Sigmoid colon (tissue), 7 donors: Measurements from ENCODE around the gene LUM. TPM values are rescaled to one million over a fixed set of nuclear protein-coding genes. Genes with fewer than 3 reads are reported as not detected.
A peak's percentile ranks its signal among the peaks of the same experiment; 100 is the strongest.

Experiments used
- DNase-seq: peaks from one replicate; pipeline ENCODE4 v3.0.0-alpha.2; 2019
- H3K27ac ChIP-seq, 4 donors: fragments of 200-600 bp; sonication (generic); one replicate each; pipeline ENCODE4 v1.5.1; 2016 to 2019; ENCODE audit warnings: mild to moderate bottlenecking in 1 of 4
- H3K27me3 ChIP-seq, 3 donors: fragments of 200-600 bp; sonication (generic); one replicate each; pipeline ENCODE4 v1.5.1; 2019; ENCODE audit warnings: mild to moderate bottlenecking in 1 of 3
- H3K36me3 ChIP-seq, 4 donors: fragments of 200-600 bp; sonication (generic); one replicate each; pipeline ENCODE4 v1.5.1; 2016 to 2019
- H3K4me1 ChIP-seq, 4 donors: fragments of 200-600 bp; sonication (generic); one replicate each; pipeline ENCODE4 v1.5.1; 2017 to 2019
- H3K4me3 ChIP-seq, 4 donors: fragments of 200-600 bp; sonication (generic); one replicate each; pipeline ENCODE4 v1.5.1; 2017 to 2019; ENCODE audit warnings: mild to moderate bottlenecking in 2 of 4, moderate library complexity in 1 of 4
- H3K9me3 ChIP-seq, 4 donors: fragments of 200-600 bp in 3 of 4; sonication (generic) in 3 of 4; one replicate each; pipeline versions ENCODE4 v1.5.1 to v1.6.1; 2013 to 2019
- CTCF ChIP-seq, 4 experiments: fragments of 450-650 bp in 3 of 4; fragments of 200-600 bp in 1 of 4; IDR thresholded peaks; one replicate each; pipeline ENCODE4 v1.5.1; 2016 to 2019; ENCODE audit warnings: antibody characterized with exemption in 4 of 4, mild to moderate bottlenecking in 3 of 4, moderate library complexity in 2 of 4
- EP300 ChIP-seq, 4 donors: sonication (generic); formaldehyde crosslinking; IDR thresholded peaks; one replicate each; pipeline ENCODE4 v1.6.1; 2017; ENCODE audit warnings: antibody characterized with exemption in 4 of 4
- POLR2A ChIP-seq, 2 donors: fragments of 450-650 bp; IDR thresholded peaks; one replicate each; pipeline ENCODE4 v1.6.1; 2016; ENCODE audit warnings: antibody characterized with exemption in 2 of 2, mild to moderate bottlenecking in 2 of 2, moderate library complexity in 2 of 2
- POLR2AphosphoS5 ChIP-seq, 4 donors: sonication (generic); formaldehyde crosslinking; IDR thresholded peaks; one replicate each; pipeline ENCODE4 v1.6.1; 2017; ENCODE audit warnings: antibody characterized with exemption in 4 of 4
- WGBS, 2 donors: extraction: QIAGEN DNeasy Blood & Tissue Kit; methylation state at CpG; one replicate each; pipeline ENCODE4 v1.1.7; 2013; 5-methylcytosine and 5-hydroxymethylcytosine counted together
- intact Hi-C: fragments of 100-400 bp; cut with DNase I; formaldehyde crosslinking; loops from one replicate; pipeline ENCODE4 v1.15.1; 2023
- polyA plus RNA-seq, 3 donors: library from polyadenylated mRNA; stranded (reverse); fragments of 200-250 nt; gene quantifications; one replicate each; pipeline ENCODE4 v1.2.3, GENCODE V29; 2013
- total RNA-seq, 4 donors: library from RNA; depleted of rRNA; stranded (reverse); fragments of >200 nt; gene quantifications; one replicate each; pipeline ENCODE4 v1.1.0, GENCODE V29; 2016
- donor health status: healthy with polysubstance abuse.
- donor health status: Bipolar disorder and iron deficiency.
- donor health status: healthy.

Gene LUM
- total and polyA plus RNA-seq, 7 donors: 16.6 to 363 (median 88.4) TPM

- Histone ChIP-seq H3K27me3 (no peaks in the 10 kb centered on the region), H3K4me1 (peaks cover 0 to 66% (median 57%) of the 10 kb centered on the region in 4 donors), H3K9me3 (no peaks in the 10 kb centered on the region), H3K4me3 (no peak overlapping the region), H3K27ac (peak overlapping the region; percentile 25 to 76 (median 66)), H3K36me3 (no peaks in the 10 kb centered on the region)
- TF ChIP-seq POLR2AphosphoS5 (IDR thresholded peaks at IDR 0.05): peak in 3 of 4 donors; percentile 39 to 66 (median 49)
- TF ChIP-seq EP300 (IDR thresholded peaks at IDR 0.05): no peak
- no peak for TF ChIP-seq CTCF (IDR thresholded peaks at IDR 0.05)
- TF ChIP-seq POLR2A (IDR thresholded peaks at IDR 0.05): no peak
- DNase-seq: no peak
- WGBS, 2 donors: 63 to 79% methylated on average over 2 of the region's 2 CpGs
- intact Hi-C loops: no loop called here
These were observed 28.0 kb upstream of the LUM start for GRCh38 chr12:91139286-91139685.

- WGBS, 2 donors: 13 to 41% methylated on average over 1 of the region's 1 CpG
- intact Hi-C loops: no loop called here
- Histone ChIP-seq H3K4me1 (peaks cover 0 to 65% (median 56%) of the 10 kb centered on the region in 4 donors), H3K27ac (peak overlapping the region; percentile 25 to 76 (median 66)), H3K9me3 (no peaks in the 10 kb centered on the region), H3K4me3 (no peak overlapping the region), H3K27me3 (no peaks in the 10 kb centered on the region), H3K36me3 (no peaks in the 10 kb centered on the region)
- TF ChIP-seq POLR2AphosphoS5 (IDR thresholded peaks at IDR 0.05) (peak in 3 of 4 donors; percentile 37 to 52 (median 47)), POLR2A (IDR thresholded peaks at IDR 0.05) (no peak)
- peak; percentile 73 for DNase-seq
These were observed 27.1 kb upstream of the LUM start for GRCh38 chr12:91138337-91138920.

- Histone ChIP-seq H3K4me1 (peaks cover 0 to 24% (median 16%) of the 10 kb centered on the region in 4 donors), H3K27me3 (no peaks in the 10 kb centered on the region), H3K9me3 (no peaks in the 10 kb centered on the region), H3K4me3 (no peak overlapping the region), H3K36me3 (no peaks in the 10 kb centered on the region), H3K27ac (no peak overlapping the region)
- no peak for DNase-seq
- intact Hi-C loops: no loop called here
- no peak for TF ChIP-seq CTCF (IDR thresholded peaks at IDR 0.05)
- TF ChIP-seq POLR2AphosphoS5 (IDR thresholded peaks at IDR 0.05): no peak
- no peak for TF ChIP-seq EP300 (IDR thresholded peaks at IDR 0.05)
- TF ChIP-seq POLR2A (IDR thresholded peaks at IDR 0.05): no peak
- 91% methylated on average over 1 of the region's 1 CpG for WGBS, 2 donors
These were observed 22.6 kb upstream of the LUM start for GRCh38 chr12:91133871-91134270.

GRCh38 chr12:91129662-91130362 lies 18.5 kb upstream of the LUM start:
- intact Hi-C loops: no loop called here

More at GRCh38 chr12:91129662-91130362, 18.5 kb upstream of the LUM start:
- peaks cover 0 to 26% (median 8%) of the 10 kb centered on the region in 4 donors for H3K4me1 ChIP-seq
- no peaks in the 10 kb centered on the region for H3K27me3 ChIP-seq
- no peak overlapping the region for H3K27ac ChIP-seq
- no peaks in the 10 kb centered on the region for H3K9me3 ChIP-seq
- H3K4me3 ChIP-seq: no peak overlapping the region
- no peaks in the 10 kb centered on the region for H3K36me3 ChIP-seq
- DNase-seq: no peak
- 91% methylated on average over 2 of the region's 2 CpGs for WGBS, 2 donors
- TF ChIP-seq EP300 (IDR thresholded peaks at IDR 0.05): no peak
- no peak for TF ChIP-seq POLR2A (IDR thresholded peaks at IDR 0.05)
- no peak for TF ChIP-seq CTCF (IDR thresholded peaks at IDR 0.05)
